GM10847 (cell line): Measurements from ENCODE around the gene KRTAP10-12.

ENCODE experiments used
- POLR2A ChIP-seq: IDR thresholded peaks from 2 replicates; pipeline ENCODE4 v1.6.1; 2011; ENCODE audit not compliant: insufficient read length; ENCODE audit errors: extremely low read depth

KRTAP10-12 gene

DNA sequence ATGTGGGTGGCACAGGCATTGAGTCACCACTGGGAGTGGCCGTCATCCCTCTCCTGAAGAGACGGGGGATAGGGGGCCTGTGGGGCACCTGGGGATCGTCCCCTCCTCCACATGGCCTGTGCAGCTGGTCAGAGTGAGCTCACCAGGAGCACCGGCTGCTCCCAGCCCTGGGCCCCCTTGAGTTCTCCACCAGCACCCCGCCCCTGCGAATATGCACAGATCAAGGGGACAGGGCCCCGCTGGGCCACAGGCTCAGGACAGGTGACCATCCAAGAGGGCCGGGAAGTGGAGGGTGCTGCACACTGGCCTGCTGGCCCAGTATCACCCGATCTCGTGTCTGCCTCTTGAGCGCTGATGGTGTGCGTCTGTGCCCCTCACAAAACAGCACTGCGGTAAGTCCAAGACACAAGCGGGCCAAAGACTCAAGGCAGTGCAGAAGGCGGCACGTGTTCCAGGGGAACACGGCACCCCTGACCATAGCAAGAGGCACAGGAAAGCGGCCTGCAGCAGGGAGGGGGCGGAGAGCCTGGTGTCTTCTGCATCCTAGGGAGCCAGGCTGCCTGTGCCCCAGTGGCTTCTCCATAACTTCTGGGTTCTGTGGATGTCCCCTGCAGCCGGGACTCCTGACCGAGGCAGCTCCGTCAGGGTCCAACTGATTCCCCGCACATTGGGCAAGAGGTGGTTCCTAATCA is 32.5 kb downstream of the KRTAP10-12 start:
- no peak for TF ChIP-seq POLR2A

DNA sequence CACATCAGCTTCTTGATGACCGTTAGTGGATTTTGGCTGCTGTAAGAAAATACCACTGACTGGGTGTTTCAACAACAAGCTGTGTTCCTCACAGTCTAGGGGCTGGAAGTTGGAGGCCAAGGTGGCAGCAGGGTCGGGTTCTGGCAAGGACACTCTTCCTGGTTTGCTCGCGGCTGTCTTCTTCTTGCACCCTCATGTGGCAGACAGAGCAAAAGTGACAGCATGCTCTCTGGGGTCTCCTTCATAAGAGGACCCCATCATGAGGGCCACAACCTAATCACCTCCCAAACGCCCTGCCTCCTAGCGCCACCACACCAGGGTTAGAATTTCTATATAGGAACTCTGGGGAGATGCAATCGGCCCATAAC is 33.0 kb downstream of the KRTAP10-12 start:
- no peak for TF ChIP-seq POLR2A

GRCh38 chr21:44730951-44731579 is 34.1 kb downstream of the KRTAP10-12 start:
- no peak for TF ChIP-seq POLR2A

- TF ChIP-seq POLR2A: no peak
Measured at GRCh38 chr21:44732263-44732662, 35.3 kb downstream of the KRTAP10-12 start.

GRCh38 chr21:44732956-44733355 is 36.0 kb downstream of the KRTAP10-12 start:
- TF ChIP-seq POLR2A: no peak

DNA sequence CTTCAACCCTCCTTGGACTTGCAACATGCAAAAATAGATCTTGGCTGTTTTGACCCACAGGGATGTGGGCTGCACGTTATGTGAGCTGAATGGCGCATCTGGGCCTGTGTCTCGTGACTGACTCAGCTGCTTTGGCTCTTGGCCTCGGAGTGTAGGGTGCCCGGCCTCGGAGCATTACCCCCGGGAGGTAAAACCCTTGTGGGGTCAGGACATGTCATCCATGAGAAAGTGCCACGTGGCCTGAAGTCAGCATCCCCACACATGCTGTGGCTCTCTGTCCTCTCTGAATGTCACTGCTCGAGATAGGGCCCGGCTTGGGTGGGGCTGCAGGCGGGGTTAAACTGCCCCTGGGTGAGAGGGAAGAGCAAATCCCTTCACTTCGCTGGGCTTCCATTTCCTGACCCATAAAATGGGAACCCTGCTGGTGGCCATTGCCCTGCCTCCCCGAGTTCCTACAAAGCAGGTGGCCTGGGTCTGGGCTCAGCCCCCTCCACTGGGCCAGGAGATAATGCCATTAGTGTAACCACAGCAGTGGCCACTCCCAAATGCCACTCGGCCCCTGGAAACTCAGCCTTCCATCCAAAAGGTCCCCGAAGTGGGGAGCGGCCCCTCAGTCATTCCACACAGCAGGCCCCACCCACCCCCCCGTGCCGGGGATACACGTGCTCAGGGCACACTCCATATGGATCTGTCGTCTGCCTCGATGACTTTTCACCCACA is 37.2 kb downstream of the KRTAP10-12 start:
- TF ChIP-seq POLR2A: no peak

- no peak for TF ChIP-seq POLR2A
Measured at GRCh38 chr21:44734841-44735240, 37.9 kb downstream of the KRTAP10-12 start.

- no peak for TF ChIP-seq POLR2A
Measured at GRCh38 chr21:44735821-44736220, 38.8 kb downstream of the KRTAP10-12 start.

- no peak for TF ChIP-seq POLR2A
Measured at GRCh38 chr21:44736291-44737004, 39.5 kb downstream of the KRTAP10-12 start.

- no peak for TF ChIP-seq POLR2A
Measured at GRCh38 chr21:44737706-44738354, 40.9 kb downstream of the KRTAP10-12 start.

- no peak for TF ChIP-seq POLR2A
Measured at GRCh38 chr21:44738621-44739020, 41.6 kb downstream of the KRTAP10-12 start.

DNA sequence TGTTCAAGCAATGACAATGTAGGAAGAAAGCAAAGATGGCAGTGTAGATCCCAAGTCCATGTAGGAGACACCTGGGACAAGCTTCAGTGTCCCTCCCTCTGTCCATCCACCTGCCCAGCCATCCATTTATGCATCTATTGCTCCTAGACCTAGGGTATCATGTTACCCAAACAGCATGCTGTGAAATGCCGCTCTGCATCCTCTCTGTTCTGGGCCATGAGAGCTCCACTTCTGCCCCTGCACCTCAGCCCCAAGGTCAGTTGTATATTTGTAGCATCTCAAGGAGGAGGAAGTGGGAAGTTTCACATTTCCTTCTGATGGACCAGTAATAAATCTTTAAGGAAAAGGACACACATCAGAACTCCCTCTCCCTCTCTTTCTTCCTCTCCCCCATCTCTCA is 42.3 kb downstream of the KRTAP10-12 start:
- no peak for TF ChIP-seq POLR2A

DNA sequence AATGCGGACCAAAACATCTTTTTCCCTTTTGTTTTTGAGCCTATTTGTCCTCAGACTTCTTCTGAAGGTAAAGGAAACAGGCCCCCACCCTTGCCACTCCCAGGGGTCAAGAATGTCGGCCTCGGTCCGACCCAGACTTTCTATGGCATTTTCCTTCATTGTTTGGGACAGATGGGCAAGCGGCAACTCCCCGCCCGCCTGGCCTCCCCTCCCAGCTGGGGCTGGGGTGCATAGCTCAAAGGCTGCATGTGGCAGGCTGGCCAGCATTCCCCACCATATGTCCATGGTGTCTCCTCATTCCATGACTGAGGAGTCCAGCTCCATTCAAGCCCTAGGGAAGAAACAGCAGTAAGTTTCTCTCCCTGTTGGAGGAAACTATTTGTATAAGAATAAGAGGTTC is 43.8 kb downstream of the KRTAP10-12 start:
- no peak for TF ChIP-seq POLR2A

- TF ChIP-seq POLR2A: no peak
Measured at GRCh38 chr21:44741921-44742320, 44.9 kb downstream of the KRTAP10-12 start.
